Retinal pigment epithelial cell (primary cell): ENCODE measurements around the gene PADI6.

Experiments used
- DNase-seq: peaks from one replicate; pipeline ENCODE4 v3.0.0-alpha.2; 2010; ENCODE audit warnings: low read depth
- H3K4me3 ChIP-seq: 2 replicates; pipeline ENCODE4 v1.5.1; 2011; ENCODE audit warnings: mild to moderate bottlenecking, low read length, control low read depth, moderate library complexity
- TF ChIP-seq, protein P1 (sequence below): conservative IDR thresholded peaks from 2 replicates; pipeline ENCODE4 v1.5.1; 2011; ENCODE audit warnings: low read depth, low read length, control low read depth, inconsistent platforms

Gene PADI6

DNA sequence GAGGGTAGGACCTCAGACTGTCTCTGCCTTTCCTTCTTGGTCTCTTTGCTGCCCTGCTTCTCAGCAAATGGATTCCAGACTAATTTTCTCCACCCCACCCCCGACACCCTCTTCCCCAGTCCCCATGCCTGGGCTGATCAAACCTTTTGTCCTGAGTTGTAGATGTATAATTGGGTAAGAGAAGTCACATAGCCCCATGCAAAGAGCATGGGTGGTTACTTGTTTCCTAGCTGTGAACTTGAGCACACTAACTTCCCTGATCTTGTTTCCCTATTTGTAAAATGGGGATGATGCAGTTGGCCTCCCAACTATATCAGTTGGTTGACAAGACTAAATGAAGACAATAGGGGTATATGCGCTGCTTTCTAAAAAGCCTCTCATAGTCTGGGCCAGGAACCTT is 9.2 kb downstream of the PADI6 start:
- DNase-seq = no peak
- TF ChIP-seq, protein P1, sequence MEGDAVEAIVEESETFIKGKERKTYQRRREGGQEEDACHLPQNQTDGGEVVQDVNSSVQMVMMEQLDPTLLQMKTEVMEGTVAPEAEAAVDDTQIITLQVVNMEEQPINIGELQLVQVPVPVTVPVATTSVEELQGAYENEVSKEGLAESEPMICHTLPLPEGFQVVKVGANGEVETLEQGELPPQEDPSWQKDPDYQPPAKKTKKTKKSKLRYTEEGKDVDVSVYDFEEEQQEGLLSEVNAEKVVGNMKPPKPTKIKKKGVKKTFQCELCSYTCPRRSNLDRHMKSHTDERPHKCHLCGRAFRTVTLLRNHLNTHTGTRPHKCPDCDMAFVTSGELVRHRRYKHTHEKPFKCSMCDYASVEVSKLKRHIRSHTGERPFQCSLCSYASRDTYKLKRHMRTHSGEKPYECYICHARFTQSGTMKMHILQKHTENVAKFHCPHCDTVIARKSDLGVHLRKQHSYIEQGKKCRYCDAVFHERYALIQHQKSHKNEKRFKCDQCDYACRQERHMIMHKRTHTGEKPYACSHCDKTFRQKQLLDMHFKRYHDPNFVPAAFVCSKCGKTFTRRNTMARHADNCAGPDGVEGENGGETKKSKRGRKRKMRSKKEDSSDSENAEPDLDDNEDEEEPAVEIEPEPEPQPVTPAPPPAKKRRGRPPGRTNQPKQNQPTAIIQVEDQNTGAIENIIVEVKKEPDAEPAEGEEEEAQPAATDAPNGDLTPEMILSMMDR = no peak
- no peak overlapping the region for H3K4me3 ChIP-seq

DNA sequence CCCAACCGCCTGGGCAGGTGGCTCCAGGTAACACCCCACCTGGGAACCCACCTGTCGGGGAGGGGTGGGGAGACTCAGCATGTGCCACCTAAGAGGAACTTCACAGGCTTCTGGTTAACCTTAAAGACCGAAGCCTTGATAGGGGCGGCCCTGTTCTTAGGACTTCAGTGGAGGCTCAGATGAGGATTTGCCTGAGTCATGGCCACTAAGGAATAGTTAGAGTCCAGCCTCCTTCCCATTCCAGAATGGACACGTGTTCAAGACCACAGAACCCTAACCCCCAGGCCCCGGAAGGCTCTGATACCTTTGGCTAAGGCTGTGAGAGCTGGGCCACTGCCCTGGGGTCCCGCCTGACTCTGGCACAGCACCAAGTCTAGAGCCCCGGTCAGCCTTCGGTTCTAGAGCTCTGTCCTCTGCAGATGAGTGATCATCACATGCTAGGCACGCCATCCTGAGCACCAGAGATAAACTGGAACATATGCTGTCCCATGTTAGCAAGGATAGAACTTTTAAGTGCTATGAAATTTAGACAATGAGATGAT is 20.3 kb downstream of the PADI6 start:
- DNase-seq = no peak
- no peak overlapping the region for H3K4me3 ChIP-seq
- TF ChIP-seq, protein P1 = no peak

DNA sequence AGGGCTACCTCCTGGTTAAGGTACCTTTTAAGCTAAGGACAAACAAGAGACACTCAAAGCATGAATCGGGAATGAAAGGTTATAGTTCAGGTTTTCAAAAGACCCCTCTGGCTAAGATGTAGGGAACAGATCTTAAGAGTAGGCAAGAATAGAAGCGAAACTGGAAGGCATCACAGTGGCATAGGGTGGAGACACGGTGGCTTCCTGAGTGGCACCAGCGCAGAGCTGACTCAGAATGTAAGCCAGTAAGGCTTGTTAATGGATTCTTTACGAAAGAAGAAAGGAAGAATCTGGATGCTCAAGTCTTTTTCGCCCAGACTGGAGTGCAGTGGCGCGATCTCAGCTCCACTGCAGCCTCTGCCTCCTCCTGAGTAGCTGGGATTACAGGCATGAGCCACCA is 21.2 kb downstream of the PADI6 start:
- DNase-seq = no peak
- no peak overlapping the region for H3K4me3 ChIP-seq
- TF ChIP-seq, protein P1 = no peak

DNA sequence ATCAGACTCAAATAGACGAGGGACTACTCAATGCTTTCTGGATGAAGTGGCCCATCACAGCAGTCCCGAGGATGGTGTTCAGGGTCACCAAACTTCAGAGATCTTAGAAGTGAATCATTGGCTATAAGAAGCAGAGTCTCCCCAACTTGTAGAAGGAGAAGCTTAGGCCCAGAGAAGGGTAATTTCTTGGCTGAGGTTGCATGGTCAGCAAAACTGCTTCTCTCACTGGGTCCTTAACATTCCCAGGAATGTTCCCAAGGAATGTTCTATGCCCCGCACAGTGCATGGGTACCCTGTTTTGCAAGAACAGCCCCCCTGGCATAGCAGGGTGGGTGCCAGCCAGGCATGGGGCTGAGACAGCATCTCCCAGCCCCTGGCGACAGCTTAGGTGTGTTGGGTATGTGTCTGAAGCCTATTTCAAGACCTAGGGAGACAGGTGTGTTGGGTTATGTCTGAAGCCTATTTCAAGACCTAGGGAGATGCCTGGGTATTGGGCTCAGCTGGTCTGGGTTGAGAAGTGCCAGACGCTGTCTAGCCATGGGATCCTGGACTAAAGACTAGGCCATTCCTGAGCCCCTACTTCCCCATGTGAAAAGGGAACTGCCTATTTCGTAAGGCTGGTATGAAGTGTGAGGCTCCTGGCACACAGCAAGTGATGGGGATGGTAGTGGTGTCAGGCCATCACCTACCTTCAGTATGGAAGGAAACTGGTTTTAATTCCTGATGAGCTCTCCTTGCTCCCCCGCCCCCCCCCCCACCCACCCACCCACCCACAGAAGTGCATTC is 26.1 kb downstream of the PADI6 start:
- no peak for DNase-seq
- TF ChIP-seq, protein P1 = no peak

DNA sequence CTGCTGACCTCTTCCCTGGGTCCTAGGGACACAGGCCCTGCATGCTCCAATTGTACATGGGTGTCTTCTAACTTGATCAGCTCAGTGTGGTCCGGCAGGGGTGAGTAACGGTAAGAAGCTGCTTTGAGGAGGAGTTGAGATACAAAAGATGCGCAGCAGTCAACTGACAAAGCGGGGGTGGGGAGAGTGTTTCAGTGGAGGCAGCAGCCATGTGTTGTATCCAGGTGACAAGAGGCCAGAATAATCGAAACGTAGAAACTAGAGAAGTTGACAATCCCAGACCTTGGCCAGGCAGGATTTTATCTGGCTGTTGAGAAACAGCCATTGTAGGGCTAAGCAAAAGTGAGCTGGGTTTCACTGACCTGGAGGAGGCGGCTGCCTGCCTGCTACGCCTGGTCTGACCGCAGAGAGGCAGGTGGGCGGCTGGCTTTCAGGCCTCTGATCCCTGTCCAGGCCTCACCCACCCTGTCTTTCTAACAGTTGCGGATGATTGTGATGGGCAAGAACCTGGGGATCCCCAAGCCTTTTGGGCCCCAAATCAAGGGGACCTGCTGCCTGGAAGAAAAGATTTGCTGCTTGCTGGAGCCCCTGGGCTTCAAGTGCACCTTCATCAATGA is 28.8 kb downstream of the PADI6 start:
- no peak for DNase-seq
- H3K4me3 ChIP-seq = no peak overlapping the region
- TF ChIP-seq, protein P1 = no peak

More for the DNA sequence above, 26.1 kb downstream of the PADI6 start:
- no peak overlapping the region for H3K4me3 ChIP-seq

DNA sequence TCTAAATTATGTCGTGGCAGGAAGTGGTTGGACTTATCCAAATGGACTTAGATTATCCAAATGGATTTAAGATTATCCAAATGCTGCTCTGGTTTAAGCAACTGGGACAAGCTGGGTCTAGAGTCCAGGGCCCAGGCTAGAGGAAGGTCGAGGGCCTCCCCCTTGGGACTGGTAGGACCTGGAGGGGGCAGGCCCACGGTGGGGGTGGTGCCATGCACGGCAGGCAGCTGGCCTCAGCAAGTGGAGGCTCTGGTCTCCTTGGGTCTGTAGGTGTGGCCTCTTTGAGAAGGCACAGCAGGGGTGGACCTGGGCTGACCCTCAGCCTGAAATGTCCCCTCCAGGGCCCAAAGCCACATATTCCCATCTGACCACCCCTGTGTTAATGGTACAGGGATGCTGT is 29.8 kb downstream of the PADI6 start:
- TF ChIP-seq, protein P1 = no peak
- DNase-seq = no peak
- H3K4me3 ChIP-seq = no peak overlapping the region

DNA sequence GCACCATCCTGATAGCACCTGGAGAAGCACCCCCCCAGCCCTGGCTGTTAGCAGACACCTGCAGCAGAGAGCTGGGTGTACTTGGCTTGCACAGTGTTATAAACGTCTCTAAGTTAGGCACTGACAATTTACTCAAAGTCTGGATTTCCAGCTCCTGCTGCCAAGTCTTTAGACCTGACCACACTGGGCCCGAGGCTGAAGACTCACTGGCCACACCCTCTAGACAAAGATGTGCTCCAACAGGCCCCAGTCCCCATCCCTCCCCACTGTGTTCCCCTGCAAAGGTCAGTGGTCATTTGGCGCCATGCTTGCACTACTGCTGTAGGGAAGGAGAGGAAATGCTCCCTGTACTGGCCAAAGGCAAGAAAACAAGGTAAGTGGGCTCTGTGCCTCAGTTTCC is 31.1 kb downstream of the PADI6 start:
- no peak overlapping the region for H3K4me3 ChIP-seq
- no peak for DNase-seq
- TF ChIP-seq, protein P1 = no peak
